Stimulated activated memory B cell treated with anti-CD40 and anti-IgM and Interleukin-4, amounts not matched to agents 10 μg/mL and 1 μg/mL and 100 μg/mL, for 72 hours (primary cell): ENCODE results near the gene TRIM68.
A peak's percentile ranks its signal among the peaks of the same experiment; 100 is the strongest.

ENCODE experiments used
- ATAC-seq: fragments of 150-1000 bp; cut with Tn5 transposase; 2 replicates; pipeline ENCODE4 v1.10.0; 2021
- H3K27ac Mint-ChIP-seq: one replicate; pipeline ENCODE4 v1.8.0; 2022; ENCODE audit warnings: mild to moderate bottlenecking, mixed read lengths
- H3K27me3 Mint-ChIP-seq: one replicate; pipeline ENCODE4 v1.8.0; 2022; ENCODE audit warnings: mixed read lengths
- H3K36me3 Mint-ChIP-seq: one replicate; pipeline ENCODE4 v1.8.0; 2022; ENCODE audit warnings: mixed read lengths
- H3K4me1 Mint-ChIP-seq: one replicate; pipeline ENCODE4 v1.8.0; 2022; ENCODE audit warnings: mixed read lengths
- H3K4me3 Mint-ChIP-seq: one replicate; pipeline ENCODE4 v1.8.0; 2022; ENCODE audit warnings: mild to moderate bottlenecking, moderate library complexity, mixed read lengths
- H3K9me3 Mint-ChIP-seq: one replicate; pipeline ENCODE4 v1.8.0; 2022; ENCODE audit warnings: mixed read lengths

The TRIM68 gene

GRCh38 chr11:4619514-4619913 lies 11.5 kb upstream of the TRIM68 start:
- Mint-ChIP-seq H3K4me1 (no peaks in the 10 kb centered on the region), H3K27ac (no peak overlapping the region), H3K4me3 (no peak overlapping the region), H3K9me3 (peaks cover 2% of the 10 kb centered on the region), H3K36me3 (peaks cover 5% of the 10 kb centered on the region), H3K27me3 (peaks cover 23% of the 10 kb centered on the region)
- no peak for ATAC-seq

DNA sequence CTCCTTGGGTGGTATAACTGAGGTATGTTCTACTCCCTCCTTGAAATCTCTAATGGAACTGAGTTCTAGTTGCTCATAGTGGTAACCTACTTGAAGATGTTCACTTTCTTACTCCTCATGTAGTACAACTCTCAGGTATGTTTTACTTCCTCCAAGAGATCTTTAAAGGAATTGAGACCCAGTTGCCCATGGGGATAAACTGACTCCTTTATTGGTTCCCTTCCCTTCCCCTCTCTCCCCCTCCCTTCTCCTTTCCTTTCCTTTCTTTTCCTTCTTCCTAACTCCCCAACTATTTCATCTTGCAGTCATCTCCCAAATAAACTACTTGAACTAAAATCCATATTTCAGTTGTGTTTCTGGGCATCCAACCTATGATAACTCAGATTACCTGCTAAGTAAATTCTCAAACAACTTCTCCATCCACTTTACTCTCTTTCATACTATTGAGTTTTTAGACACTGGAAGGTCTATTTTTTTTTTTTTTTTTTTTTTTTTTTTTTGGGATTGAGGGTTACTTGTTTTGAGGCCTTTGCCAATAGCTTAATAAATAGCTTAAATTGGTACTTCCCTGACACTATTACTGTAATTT lies 7.9 kb upstream of the TRIM68 start:
- H3K36me3 Mint-ChIP-seq = peaks cover 5% of the 10 kb centered on the region
- peaks cover 23% of the 10 kb centered on the region for H3K27me3 Mint-ChIP-seq
- ATAC-seq = no peak
- H3K27ac Mint-ChIP-seq = no peak overlapping the region
- H3K4me1 Mint-ChIP-seq = no peaks in the 10 kb centered on the region
- no peak overlapping the region for H3K4me3 Mint-ChIP-seq
- peaks cover 2% of the 10 kb centered on the region for H3K9me3 Mint-ChIP-seq

DNA sequence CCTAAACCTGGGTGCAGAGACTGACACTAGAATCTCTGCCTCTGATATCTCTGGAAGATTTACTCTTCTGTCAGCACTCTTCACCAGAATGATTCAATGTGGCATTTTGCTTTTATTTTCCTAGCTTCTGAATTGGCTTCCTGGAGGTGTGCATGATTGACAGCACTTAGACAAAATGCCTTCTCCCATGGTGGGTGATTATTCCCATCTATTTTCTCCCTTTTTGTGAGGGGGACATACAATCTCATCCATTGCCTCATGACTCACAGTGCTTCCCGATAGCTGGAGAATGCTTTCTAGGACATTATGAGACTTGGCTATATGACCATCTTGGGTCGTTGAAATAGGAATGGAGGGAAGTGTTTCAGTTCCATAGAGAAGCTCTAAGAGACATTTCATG lies 4.0 kb upstream of the TRIM68 start:
- peaks cover 30% of the 10 kb centered on the region for H3K4me1 Mint-ChIP-seq
- peaks cover 5% of the 10 kb centered on the region for H3K36me3 Mint-ChIP-seq
- peaks cover 2% of the 10 kb centered on the region for H3K9me3 Mint-ChIP-seq
- H3K4me3 Mint-ChIP-seq = no peak overlapping the region
- H3K27ac Mint-ChIP-seq = no peak overlapping the region
- no peak for ATAC-seq
- peaks cover 16% of the 10 kb centered on the region for H3K27me3 Mint-ChIP-seq

DNA sequence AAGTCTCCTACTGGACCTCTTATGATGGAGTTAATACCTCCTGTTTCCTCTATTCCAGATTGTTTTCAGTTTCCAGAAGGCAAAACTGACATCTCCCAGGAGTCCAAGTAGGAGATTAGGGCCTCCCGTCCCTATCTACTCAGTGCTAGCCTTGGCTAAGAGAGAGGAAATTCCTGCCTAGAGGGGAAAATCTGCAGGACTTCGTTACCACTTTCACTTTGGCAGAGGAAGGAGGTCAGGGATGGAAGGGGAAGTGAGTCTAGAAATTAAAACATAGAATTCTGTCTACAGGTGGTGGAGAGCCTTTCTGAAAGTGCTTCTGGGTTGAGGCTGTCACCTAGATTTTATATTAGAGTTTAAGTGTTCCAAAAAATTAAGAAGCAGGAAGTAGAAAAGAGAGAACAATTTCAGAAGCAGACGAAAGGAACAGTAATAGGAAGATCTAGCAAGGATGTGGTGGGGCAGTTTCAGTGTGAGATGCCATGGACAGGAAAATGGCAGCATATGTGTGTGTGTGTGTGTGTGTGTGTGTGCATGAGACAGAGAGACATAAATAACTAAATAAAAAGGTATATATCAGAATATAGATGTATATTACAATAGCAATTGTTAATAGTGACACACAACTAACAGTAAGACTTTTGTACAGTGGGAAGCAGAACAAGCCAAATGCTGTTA lies 2.4 kb upstream of the TRIM68 start:
- ATAC-seq = no peak
- Mint-ChIP-seq H3K4me1 (peaks cover 34% of the 10 kb centered on the region), H3K9me3 (no peaks in the 10 kb centered on the region)

DNA sequence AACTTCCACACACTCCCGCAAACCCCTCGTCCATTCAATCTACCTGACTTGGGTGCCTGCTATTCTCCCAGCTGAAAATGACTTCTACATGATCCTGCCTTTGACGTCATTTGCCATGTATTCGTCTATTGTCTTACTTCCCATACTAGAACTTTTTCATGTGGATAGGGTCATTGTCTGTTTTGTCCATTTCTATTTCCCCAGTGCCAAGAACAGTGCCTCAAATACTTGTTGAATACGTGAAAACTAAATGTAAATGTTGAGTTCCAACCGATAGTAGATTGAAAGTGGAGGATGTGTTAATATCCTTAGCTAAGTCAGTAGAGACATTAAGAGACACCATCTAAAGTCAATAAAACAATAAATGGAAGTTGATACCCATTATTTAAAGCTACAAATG lies 935 bp downstream of the TRIM68 start:
- H3K36me3 Mint-ChIP-seq = peaks cover 29% of the 10 kb centered on the region
- no peak for ATAC-seq
- H3K9me3 Mint-ChIP-seq = no peaks in the 10 kb centered on the region
- no peaks in the 10 kb centered on the region for H3K27me3 Mint-ChIP-seq
- H3K4me3 Mint-ChIP-seq = peak overlapping the region; percentile 93
- peak overlapping the region; percentile 91 for H3K27ac Mint-ChIP-seq
- H3K4me1 Mint-ChIP-seq = peaks cover 34% of the 10 kb centered on the region

More for the DNA sequence above, 2.4 kb upstream of the TRIM68 start:
- Mint-ChIP-seq H3K27ac (peak overlapping the region; percentile 91), H3K36me3 (peaks cover under 1% of the 10 kb centered on the region), H3K27me3 (peaks cover 5% of the 10 kb centered on the region), H3K4me3 (peak overlapping the region; percentile 66)

DNA sequence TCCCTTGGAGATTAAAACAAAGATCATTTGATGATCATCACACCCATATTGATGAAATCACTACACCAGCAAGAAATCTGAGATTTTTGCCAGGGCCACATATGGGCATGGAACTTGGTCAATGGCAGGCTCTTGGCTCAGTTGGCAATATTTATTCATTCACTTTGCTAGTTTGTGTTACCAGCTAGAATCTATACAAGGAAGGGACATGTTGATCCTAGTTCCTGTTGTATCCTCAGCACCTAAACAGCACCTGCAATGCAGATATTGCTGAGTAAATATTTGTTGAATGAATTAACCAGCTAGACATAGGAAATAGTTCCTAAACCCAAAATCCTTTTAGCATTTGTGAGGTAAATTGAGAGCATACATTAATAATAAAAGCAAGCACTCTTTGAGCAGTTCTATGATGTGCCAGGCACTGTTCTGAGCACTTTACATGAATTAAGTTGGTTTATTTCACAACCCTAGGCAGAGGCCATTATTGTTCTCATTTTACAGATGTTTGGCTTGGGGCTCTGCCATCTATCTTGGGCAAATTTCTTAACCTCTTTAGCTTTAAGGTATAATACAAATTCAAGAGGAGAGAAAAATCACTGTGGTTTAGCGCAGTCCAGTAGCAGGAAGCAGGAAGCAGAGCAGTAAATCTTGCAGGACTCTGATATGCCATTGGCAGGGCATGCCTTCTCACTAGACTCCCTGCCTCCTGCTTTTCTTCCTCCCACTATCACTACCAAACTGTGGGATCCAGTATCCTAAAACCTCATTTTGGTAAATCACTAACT lies 1.6 kb downstream of the TRIM68 start:
- ATAC-seq = no peak
- H3K27me3 Mint-ChIP-seq = no peaks in the 10 kb centered on the region
- no peaks in the 10 kb centered on the region for H3K9me3 Mint-ChIP-seq
- peaks cover 36% of the 10 kb centered on the region for H3K36me3 Mint-ChIP-seq
- H3K4me3 Mint-ChIP-seq = peak overlapping the region; percentile 93
- H3K4me1 Mint-ChIP-seq = peaks cover 34% of the 10 kb centered on the region
- H3K27ac Mint-ChIP-seq = no peak overlapping the region

GRCh38 chr11:4605057-4605456 lies 3.0 kb downstream of the TRIM68 start:
- ATAC-seq = no peak
- no peaks in the 10 kb centered on the region for H3K27me3 Mint-ChIP-seq
- no peak overlapping the region for H3K27ac Mint-ChIP-seq
- H3K4me3 Mint-ChIP-seq = no peak overlapping the region
- H3K4me1 Mint-ChIP-seq = peaks cover 27% of the 10 kb centered on the region
- peaks cover 50% of the 10 kb centered on the region for H3K36me3 Mint-ChIP-seq
- H3K9me3 Mint-ChIP-seq = no peaks in the 10 kb centered on the region

DNA sequence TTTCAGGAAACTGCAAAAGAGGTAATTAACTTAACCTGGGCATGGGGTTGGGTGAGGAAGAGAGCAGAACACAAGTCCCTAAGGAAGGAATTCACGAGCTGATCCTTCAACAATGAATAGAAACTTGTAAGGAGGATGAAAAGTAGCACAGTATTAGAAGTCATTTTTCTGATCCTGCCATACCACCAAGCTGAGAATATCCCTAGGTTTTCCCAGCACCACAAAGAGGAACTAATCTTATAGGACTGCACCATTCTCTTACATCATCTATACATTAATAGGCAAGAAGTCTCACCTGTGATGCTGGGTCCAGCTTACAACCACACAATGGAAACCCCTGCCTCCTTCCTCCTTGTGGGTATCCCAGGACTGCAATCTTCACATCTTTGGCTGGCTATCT lies 14.3 kb downstream of the TRIM68 start, which contains the start of gene OR52I1:
TSS of gene OR52I1 (plus strand) at position 301 of the 400 bp plus-strand sequence. CDS start at position 301, 0 bp downstream.
- H3K36me3 Mint-ChIP-seq = peaks cover 25% of the 10 kb centered on the region
- no peak within 1 kb of the TSS for H3K27ac Mint-ChIP-seq
- H3K4me1 Mint-ChIP-seq = no peaks in the 10 kb centered on the region
- no peak within 1 kb of the TSS for H3K4me3 Mint-ChIP-seq
- no peak for ATAC-seq
- no peaks in the 10 kb centered on the region for H3K9me3 Mint-ChIP-seq
- no peaks in the 10 kb centered on the region for H3K27me3 Mint-ChIP-seq

- Mint-ChIP-seq H3K4me1 (no peaks in the 10 kb centered on the region), H3K4me3 (no peak overlapping the region), H3K9me3 (no peaks in the 10 kb centered on the region), H3K27me3 (peaks cover 8% of the 10 kb centered on the region), H3K27ac (no peak overlapping the region), H3K36me3 (no peaks in the 10 kb centered on the region)
- no peak for ATAC-seq
Measured at GRCh38 chr11:4589017-4589416, 19.0 kb downstream of the TRIM68 start.

GRCh38 chr11:4581443-4581842 lies 26.6 kb downstream of the TRIM68 start, which contains the start of gene OR52I2:
Gene OR52I2 (plus strand): TSS chr11:4581743.
- Mint-ChIP-seq H3K27ac (no peak within 1 kb of the TSS), H3K4me3 (no peak within 1 kb of the TSS), H3K9me3 (no peaks in the 10 kb centered on the region), H3K27me3 (peaks cover 53% of the 10 kb centered on the region), H3K4me1 (no peaks in the 10 kb centered on the region), H3K36me3 (no peaks in the 10 kb centered on the region)
- ATAC-seq = no peak

- Mint-ChIP-seq H3K27ac (no peak overlapping the region), H3K36me3 (no peaks in the 10 kb centered on the region), H3K4me1 (no peaks in the 10 kb centered on the region), H3K27me3 (peaks cover 66% of the 10 kb centered on the region), H3K9me3 (no peaks in the 10 kb centered on the region), H3K4me3 (no peak overlapping the region)
- no peak for ATAC-seq
Measured at GRCh38 chr11:4580124-4580523, 27.9 kb downstream of the TRIM68 start.

DNA sequence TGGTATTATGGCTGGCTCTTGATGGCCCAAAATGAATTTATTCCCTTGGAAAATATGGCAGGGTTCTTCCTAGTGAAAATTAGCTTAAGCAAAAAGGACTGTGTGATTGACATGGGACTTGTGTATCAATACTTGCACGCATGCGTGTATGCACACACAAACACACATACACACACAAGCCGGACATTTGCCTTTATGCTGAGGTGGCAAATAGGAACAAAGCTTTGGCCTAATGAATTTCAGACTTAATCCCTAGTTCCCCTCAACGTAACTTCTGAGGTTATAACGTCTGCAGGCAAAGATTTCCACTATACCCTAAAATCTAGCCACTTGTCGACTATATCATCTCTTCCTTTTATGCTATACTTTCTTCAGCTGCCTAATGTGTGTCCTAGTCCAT lies 29.4 kb downstream of the TRIM68 start:
- Mint-ChIP-seq H3K4me1 (no peaks in the 10 kb centered on the region), H3K4me3 (no peak overlapping the region), H3K27me3 (peaks cover 66% of the 10 kb centered on the region), H3K36me3 (no peaks in the 10 kb centered on the region), H3K9me3 (no peaks in the 10 kb centered on the region), H3K27ac (no peak overlapping the region)
- no peak for ATAC-seq

DNA sequence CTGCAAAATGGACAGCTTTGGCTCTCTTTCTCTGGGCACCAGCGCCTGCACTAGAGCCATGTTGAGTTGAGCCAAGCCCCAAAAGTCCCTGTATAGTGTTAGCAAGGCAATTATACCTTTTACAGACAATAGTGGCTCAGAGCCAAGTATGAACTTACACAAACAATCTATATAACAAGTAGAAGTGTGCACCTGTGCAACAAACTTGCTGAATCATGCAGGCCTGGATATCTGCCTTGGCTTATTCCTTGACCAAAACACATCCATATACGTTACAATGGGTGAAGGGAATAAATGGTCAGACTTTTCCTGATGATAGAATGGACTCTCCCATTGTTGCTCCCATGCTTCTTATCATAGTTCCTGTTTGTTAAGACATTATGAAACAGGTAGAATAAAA lies 30.3 kb downstream of the TRIM68 start:
- no peak overlapping the region for H3K27ac Mint-ChIP-seq
- no peaks in the 10 kb centered on the region for H3K4me1 Mint-ChIP-seq
- no peaks in the 10 kb centered on the region for H3K9me3 Mint-ChIP-seq
- ATAC-seq = no peak
- peaks cover 61% of the 10 kb centered on the region for H3K27me3 Mint-ChIP-seq
- no peak overlapping the region for H3K4me3 Mint-ChIP-seq
- no peaks in the 10 kb centered on the region for H3K36me3 Mint-ChIP-seq

GRCh38 chr11:4576880-4577279 lies 31.2 kb downstream of the TRIM68 start:
- H3K36me3 Mint-ChIP-seq = no peaks in the 10 kb centered on the region
- peaks cover 53% of the 10 kb centered on the region for H3K27me3 Mint-ChIP-seq
- no peaks in the 10 kb centered on the region for H3K4me1 Mint-ChIP-seq
- no peak overlapping the region for H3K4me3 Mint-ChIP-seq
- no peaks in the 10 kb centered on the region for H3K9me3 Mint-ChIP-seq
- H3K27ac Mint-ChIP-seq = no peak overlapping the region
- ATAC-seq = no peak

DNA sequence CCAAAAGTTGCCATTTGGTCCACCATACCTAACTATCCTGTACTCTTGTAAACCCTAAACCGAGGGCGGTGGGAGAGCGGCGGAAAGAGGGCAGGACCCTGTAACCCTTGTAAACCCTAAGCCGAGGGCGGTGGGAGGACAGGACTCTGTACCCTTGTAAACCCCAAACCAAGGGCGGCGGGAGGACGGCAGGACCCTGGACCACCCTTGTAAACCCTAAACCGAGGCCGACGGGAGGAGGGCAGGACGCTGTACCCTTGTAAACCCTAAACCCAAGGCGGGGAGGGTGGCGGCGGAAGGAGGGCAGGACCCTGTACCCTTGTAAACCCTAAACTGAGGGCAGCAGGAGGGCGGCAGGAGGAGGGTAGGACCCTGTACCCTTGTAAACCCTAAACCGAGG lies 39.0 kb downstream of the TRIM68 start:
- Mint-ChIP-seq H3K27ac (no peak overlapping the region), H3K9me3 (peaks cover 4% of the 10 kb centered on the region), H3K4me3 (no peak overlapping the region), H3K36me3 (no peaks in the 10 kb centered on the region), H3K27me3 (no peaks in the 10 kb centered on the region), H3K4me1 (no peaks in the 10 kb centered on the region)
- no peak for ATAC-seq
